ENCODE data around the gene LYSMD1.

Gene LYSMD1

DNA sequence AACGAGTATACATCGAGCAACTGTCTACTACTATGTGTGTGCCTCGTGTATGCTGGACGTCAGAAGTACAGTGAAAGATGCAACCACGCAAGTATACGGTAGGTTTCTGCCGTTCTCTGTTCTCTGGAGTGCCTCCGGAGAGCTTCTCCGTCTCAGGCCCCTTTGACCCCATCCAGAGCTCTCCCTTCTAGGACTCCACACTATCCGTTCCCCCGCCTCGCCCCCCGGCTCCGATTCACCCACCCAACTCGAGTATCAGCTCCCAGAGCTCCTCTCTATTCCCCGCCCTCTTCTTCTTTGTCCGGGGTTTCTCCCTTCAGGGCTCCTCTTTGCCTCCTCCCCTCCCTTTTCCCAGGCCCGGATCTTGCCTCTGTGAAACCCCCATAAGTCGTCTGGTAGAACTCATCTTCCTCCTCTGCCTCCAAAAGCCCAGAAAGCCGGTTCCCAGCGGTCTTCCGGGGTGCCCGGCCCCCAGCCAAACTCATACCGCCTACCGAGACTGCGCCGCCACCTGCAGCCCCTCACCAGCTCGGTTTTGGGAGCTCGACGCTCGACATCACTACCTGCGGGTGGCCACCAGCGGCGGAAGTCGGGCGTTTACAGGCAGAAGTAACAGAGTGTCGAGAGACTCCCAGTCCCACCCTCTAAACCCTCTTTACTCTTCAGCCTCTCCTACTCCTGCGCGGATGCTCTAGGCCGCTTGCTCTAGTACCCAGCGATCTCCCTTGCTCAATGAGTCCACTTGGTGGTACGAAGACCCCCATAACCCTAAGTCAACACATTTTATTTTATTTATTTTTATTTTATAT lies 24.1 kb upstream of the LYSMD1 start, which contains the start of gene VPS72 (continued):
- TF ChIP-seq, protein P1, sequence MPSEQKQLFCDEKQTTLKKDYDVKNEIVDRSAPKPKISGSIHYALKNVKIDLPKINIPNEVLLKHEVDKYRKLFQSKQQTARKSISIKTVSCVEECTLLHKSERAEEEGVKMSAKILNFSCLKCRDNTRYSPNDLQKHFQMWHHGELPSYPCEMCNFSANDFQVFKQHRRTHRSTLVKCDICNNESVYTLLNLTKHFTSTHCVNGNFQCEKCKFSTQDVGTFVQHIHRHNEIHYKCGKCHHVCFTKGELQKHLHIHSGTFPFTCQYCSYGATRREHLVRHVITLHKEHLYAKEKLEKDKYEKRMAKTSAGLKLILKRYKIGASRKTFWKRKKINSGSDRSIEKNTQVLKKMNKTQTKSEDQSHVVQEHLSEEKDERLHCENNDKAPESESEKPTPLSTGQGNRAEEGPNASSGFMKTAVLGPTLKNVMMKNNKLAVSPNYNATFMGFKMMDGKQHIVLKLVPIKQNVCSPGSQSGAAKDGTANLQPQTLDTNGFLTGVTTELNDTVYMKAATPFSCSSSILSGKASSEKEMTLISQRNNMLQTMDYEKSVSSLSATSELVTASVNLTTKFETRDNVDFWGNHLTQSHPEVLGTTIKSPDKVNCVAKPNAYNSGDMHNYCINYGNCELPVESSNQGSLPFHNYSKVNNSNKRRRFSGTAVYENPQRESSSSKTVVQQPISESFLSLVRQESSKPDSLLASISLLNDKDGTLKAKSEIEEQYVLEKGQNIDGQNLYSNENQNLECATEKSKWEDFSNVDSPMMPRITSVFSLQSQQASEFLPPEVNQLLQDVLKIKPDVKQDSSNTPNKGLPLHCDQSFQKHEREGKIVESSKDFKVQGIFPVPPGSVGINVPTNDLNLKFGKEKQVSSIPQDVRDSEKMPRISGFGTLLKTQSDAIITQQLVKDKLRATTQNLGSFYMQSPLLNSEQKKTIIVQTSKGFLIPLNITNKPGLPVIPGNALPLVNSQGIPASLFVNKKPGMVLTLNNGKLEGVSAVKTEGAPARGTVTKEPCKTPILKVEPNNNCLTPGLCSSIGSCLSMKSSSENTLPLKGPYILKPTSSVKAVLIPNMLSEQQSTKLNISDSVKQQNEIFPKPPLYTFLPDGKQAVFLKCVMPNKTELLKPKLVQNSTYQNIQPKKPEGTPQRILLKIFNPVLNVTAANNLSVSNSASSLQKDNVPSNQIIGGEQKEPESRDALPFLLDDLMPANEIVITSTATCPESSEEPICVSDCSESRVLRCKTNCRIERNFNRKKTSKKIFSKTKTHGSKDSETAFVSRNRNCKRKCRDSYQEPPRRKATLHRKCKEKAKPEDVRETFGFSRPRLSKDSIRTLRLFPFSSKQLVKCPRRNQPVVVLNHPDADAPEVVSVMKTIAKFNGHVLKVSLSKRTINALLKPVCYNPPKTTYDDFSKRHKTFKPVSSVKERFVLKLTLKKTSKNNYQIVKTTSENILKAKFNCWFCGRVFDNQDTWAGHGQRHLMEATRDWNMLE (tag by site-specific recombination; conservative IDR thresholded peaks at IDR 0.05; ENCODE audit: low read depth): peak; percentile 96
- TF ChIP-seq KLF10 (tag by site-specific recombination; IDR thresholded peaks at IDR 0.05): peak; percentile 74; the same call in 1 of the 2 replicates
- TF ChIP-seq, protein P2, sequence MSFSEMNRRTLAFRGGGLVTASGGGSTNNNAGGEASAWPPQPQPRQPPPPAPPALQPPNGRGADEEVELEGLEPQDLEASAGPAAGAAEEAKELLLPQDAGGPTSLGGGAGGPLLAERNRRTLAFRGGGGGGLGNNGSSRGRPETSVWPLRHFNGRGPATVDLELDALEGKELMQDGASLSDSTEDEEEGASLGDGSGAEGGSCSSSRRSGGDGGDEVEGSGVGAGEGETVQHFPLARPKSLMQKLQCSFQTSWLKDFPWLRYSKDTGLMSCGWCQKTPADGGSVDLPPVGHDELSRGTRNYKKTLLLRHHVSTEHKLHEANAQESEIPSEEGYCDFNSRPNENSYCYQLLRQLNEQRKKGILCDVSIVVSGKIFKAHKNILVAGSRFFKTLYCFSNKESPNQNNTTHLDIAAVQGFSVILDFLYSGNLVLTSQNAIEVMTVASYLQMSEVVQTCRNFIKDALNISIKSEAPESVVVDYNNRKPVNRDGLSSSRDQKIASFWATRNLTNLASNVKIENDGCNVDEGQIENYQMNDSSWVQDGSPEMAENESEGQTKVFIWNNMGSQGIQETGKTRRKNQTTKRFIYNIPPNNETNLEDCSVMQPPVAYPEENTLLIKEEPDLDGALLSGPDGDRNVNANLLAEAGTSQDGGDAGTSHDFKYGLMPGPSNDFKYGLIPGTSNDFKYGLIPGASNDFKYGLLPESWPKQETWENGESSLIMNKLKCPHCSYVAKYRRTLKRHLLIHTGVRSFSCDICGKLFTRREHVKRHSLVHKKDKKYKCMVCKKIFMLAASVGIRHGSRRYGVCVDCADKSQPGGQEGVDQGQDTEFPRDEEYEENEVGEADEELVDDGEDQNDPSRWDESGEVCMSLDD (tag by site-specific recombination; IDR thresholded peaks at IDR 0.05): peak; percentile 73
- peak; percentile 52; the same call in 1 of the 2 replicates for TF ChIP-seq ZSCAN30 (tag by site-specific recombination; IDR thresholded peaks at IDR 0.05)
- TF ChIP-seq SP2 (tag by site-specific recombination; IDR thresholded peaks at IDR 0.05): peak; percentile 70
- TF ChIP-seq ZNF24 (tag by site-specific recombination; IDR thresholded peaks at IDR 0.05): peak; percentile 87; the same call in 1 of the 2 replicates
- peak; percentile 90 for TF ChIP-seq ZNF366 (tag by site-specific recombination; conservative IDR thresholded peaks at IDR 0.05)
- TF ChIP-seq KLF1 (tag by site-specific recombination; IDR thresholded peaks at IDR 0.05): peak; percentile 65
- no peak for TF ChIP-seq ZNF677 (tag by site-specific recombination; IDR thresholded peaks at IDR 0.05)
- no peak for TF ChIP-seq HOXC10 (CRISPR knock-in tag; IDR thresholded peaks at IDR 0.05)
- no peak for TF ChIP-seq ZNF174 (tag by site-specific recombination; IDR thresholded peaks at IDR 0.05)
- peak; percentile 59; the same call in 1 of the 2 replicates for TF ChIP-seq ZNF629 (tag by site-specific recombination; IDR thresholded peaks at IDR 0.05)
- no peak for TF ChIP-seq ZNF302 (tag by site-specific recombination; IDR thresholded peaks at IDR 0.05; ENCODE audit: low read depth)
- TF ChIP-seq, protein P3, sequence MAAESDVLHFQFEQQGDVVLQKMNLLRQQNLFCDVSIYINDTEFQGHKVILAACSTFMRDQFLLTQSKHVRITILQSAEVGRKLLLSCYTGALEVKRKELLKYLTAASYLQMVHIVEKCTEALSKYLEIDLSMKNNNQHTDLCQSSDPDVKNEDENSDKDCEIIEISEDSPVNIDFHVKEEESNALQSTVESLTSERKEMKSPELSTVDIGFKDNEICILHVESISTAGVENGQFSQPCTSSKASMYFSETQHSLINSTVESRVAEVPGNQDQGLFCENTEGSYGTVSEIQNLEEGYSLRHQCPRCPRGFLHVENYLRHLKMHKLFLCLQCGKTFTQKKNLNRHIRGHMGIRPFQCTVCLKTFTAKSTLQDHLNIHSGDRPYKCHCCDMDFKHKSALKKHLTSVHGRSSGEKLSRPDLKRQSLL (tag by site-specific recombination; IDR thresholded peaks at IDR 0.05): peak; percentile 97
- peak; percentile 95 for TF ChIP-seq ZNF324 (tag by site-specific recombination; IDR thresholded peaks at IDR 0.05)
- no peak for TF ChIP-seq ZNF155 (tag by site-specific recombination; IDR thresholded peaks at IDR 0.05)
- TF ChIP-seq, protein P4, sequence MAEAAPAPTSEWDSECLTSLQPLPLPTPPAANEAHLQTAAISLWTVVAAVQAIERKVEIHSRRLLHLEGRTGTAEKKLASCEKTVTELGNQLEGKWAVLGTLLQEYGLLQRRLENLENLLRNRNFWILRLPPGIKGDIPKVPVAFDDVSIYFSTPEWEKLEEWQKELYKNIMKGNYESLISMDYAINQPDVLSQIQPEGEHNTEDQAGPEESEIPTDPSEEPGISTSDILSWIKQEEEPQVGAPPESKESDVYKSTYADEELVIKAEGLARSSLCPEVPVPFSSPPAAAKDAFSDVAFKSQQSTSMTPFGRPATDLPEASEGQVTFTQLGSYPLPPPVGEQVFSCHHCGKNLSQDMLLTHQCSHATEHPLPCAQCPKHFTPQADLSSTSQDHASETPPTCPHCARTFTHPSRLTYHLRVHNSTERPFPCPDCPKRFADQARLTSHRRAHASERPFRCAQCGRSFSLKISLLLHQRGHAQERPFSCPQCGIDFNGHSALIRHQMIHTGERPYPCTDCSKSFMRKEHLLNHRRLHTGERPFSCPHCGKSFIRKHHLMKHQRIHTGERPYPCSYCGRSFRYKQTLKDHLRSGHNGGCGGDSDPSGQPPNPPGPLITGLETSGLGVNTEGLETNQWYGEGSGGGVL (tag by site-specific recombination; IDR thresholded peaks at IDR 0.05): peak; percentile 40; the same call in 1 of the 2 replicates
- TF ChIP-seq ZNF707 (tag by site-specific recombination; IDR thresholded peaks at IDR 0.05): no peak
- TF ChIP-seq KLF9 (tag by site-specific recombination; IDR thresholded peaks at IDR 0.05; ENCODE audit: low read depth): peak; percentile 60
- TF ChIP-seq, protein P5, sequence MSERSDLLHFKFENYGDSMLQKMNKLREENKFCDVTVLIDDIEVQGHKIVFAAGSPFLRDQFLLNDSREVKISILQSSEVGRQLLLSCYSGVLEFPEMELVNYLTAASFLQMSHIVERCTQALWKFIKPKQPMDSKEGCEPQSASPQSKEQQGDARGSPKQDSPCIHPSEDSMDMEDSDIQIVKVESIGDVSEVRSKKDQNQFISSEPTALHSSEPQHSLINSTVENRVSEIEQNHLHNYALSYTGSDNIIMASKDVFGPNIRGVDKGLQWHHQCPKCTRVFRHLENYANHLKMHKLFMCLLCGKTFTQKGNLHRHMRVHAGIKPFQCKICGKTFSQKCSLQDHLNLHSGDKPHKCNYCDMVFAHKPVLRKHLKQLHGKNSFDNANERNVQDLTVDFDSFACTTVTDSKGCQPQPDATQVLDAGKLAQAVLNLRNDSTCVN (tag by site-specific recombination; optimal IDR thresholded peaks at IDR 0.05): peak; percentile 41
- TF ChIP-seq ZNF146 (tag by site-specific recombination; IDR thresholded peaks at IDR 0.05): no peak
- TF ChIP-seq ZNF175 (tag by site-specific recombination; IDR thresholded peaks at IDR 0.05): no peak
- TF ChIP-seq, protein P6, sequence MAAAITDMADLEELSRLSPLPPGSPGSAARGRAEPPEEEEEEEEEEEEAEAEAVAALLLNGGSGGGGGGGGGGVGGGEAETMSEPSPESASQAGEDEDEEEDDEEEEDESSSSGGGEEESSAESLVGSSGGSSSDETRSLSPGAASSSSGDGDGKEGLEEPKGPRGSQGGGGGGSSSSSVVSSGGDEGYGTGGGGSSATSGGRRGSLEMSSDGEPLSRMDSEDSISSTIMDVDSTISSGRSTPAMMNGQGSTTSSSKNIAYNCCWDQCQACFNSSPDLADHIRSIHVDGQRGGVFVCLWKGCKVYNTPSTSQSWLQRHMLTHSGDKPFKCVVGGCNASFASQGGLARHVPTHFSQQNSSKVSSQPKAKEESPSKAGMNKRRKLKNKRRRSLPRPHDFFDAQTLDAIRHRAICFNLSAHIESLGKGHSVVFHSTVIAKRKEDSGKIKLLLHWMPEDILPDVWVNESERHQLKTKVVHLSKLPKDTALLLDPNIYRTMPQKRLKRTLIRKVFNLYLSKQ (tag by site-specific recombination; IDR thresholded peaks at IDR 0.05; ENCODE audit: borderline replicate concordance): no peak
